GM10266 (cell line): ENCODE results near the gene PLXNB3.

Experiments used
- DNase-seq: peaks from one replicate; pipeline ENCODE4 v3.0.0; 2012; ENCODE audit errors: extremely low spot score
- CTCF ChIP-seq: IDR thresholded peaks from 2 replicates; pipeline ENCODE4 v1.5.1; 2012; ENCODE audit warnings: mild to moderate bottlenecking, low read depth; ENCODE audit not compliant: control insufficient read depth, insufficient read depth; ENCODE audit errors: missing control alignments

The PLXNB3 gene

GRCh38 chrX:153750127-153750774 is 13.8 kb upstream of the PLXNB3 start:
- TF ChIP-seq CTCF: no peak
- no peak for DNase-seq

- no peak for TF ChIP-seq CTCF
- no peak for DNase-seq
Measured at GRCh38 chrX:153755136-153755535, 8.9 kb upstream of the PLXNB3 start.

- no peak for DNase-seq
- no peak for TF ChIP-seq CTCF
Measured at GRCh38 chrX:153761863-153762262, 2.2 kb upstream of the PLXNB3 start.

GRCh38 chrX:153762626-153763173 is 1.3 kb upstream of the PLXNB3 start:
- no peak for DNase-seq
- TF ChIP-seq CTCF: no peak

- DNase-seq: no peak
- TF ChIP-seq CTCF: peak; percentile 4
Measured at GRCh38 chrX:153763298-153763932, 634 bp upstream of the PLXNB3 start.

- no peak for DNase-seq
- TF ChIP-seq CTCF: no peak
Measured at GRCh38 chrX:153764786-153765137, 713 bp downstream of the PLXNB3 start.
